GM13976 (cell line): ENCODE data around the gene COX10.

Experiments
- DNase-seq: peaks from one replicate; pipeline ENCODE4 v3.0.0; 2012; ENCODE audit warnings: low spot score
- in situ Hi-C: fragments of 300-500 bp; cut with MboI; formaldehyde crosslinking; loops from one replicate; pipeline ENCODE4 v1.12.0; 2022; ENCODE audit warnings: low sequenced_read_pairs, mixed read lengths, inconsistent platforms; ENCODE audit not compliant: unreplicated experiment
- TF ChIP-seq, protein P1 (sequence below): IDR thresholded peaks from 2 replicates; pipeline ENCODE4 v1.5.1; 2012; ENCODE audit warnings: borderline replicate concordance, mild to moderate bottlenecking; ENCODE audit not compliant: insufficient read depth; ENCODE audit errors: extremely low read depth, missing control alignments, control extremely low read depth

COX10 gene

DNA sequence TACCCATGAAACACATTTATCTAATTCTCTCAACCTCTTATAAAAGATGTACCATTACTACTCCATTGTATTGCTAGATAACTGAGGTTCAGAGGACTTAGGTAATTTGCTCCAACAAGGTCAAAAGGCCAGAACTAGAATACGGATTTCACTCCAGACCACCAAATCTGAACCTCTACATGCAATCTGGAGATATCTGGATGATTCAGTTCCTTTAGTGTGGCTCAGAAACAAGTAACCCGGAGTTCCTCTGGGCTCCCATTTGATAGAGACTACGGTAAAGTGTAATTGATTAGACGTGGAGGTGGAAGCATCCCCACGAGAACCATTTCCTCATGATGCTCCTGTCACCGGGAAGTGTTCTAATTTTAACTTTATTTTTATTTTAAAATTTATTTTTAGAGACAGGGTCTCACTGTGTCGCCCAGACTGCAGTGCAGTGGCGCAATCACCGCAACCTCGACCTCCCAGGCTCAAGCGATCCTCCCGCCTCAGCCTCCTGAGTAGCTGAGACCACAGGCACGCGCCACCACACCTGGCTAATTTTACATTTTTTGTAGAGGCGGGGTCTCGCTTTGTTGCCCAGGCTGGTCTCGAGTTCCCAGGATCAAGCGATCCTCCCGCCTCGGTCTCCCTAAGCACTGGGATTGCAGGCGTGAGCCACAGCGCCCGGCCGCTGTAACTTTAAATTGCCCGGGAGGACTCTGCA is 608 bp upstream of the COX10 start:
- DNase-seq: no peak
- in situ Hi-C loops: no loop called here
- TF ChIP-seq, protein P1, sequence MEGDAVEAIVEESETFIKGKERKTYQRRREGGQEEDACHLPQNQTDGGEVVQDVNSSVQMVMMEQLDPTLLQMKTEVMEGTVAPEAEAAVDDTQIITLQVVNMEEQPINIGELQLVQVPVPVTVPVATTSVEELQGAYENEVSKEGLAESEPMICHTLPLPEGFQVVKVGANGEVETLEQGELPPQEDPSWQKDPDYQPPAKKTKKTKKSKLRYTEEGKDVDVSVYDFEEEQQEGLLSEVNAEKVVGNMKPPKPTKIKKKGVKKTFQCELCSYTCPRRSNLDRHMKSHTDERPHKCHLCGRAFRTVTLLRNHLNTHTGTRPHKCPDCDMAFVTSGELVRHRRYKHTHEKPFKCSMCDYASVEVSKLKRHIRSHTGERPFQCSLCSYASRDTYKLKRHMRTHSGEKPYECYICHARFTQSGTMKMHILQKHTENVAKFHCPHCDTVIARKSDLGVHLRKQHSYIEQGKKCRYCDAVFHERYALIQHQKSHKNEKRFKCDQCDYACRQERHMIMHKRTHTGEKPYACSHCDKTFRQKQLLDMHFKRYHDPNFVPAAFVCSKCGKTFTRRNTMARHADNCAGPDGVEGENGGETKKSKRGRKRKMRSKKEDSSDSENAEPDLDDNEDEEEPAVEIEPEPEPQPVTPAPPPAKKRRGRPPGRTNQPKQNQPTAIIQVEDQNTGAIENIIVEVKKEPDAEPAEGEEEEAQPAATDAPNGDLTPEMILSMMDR: no peak

DNA sequence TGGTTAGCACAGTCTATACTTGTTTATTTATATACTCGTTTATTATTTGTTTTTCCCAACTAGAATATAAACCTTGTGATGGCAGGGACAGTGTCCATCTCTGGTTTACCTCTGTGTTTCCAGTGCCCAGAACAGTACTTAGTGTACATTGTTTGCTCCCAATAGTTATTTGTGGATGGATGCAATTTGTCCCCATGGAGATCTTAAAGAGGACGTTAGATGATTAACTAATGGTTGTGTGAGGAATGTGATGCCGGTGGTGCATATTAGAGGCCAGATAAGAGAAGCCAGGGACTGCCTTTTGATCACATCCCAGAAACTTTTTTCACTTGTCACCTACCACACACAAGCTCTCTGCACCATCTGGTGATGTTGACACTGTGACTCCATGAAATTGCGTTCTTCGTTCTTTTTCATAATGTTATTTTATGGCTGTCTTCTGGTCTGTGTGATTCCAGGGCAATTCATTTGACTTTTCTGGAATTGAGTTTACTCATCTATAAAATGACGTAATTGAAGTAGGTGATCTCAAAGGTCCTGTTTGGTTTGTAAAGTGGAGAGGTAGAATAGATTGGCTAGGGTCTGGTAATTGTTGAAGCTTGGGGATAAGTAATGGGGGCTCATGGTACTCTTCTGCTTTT is 1.2 kb downstream of the COX10 start:
- no peak for DNase-seq
- TF ChIP-seq, protein P1: no peak
- in situ Hi-C loops: no loop called here

DNA sequence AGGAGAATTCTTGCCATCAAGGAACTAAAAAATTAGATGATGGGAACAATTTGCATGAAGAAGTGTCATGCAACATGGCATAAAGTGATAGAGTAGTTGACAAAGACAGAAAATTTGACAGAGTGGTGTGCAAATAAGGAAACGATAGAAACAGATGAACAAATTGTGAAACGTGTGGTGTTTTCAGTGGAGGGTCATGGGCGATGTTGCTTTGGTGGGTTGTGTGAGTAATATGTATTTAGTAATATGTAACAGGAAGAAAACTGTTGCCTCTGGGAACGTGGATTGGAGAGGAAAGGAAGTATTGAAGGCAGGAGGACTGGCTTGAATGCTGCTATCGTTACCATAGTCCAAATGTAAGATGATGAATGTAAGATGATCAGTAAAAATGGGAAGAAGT is 3.6 kb downstream of the COX10 start:
- in situ Hi-C loops: no loop called here
- no peak for DNase-seq
- TF ChIP-seq, protein P1: no peak

DNA sequence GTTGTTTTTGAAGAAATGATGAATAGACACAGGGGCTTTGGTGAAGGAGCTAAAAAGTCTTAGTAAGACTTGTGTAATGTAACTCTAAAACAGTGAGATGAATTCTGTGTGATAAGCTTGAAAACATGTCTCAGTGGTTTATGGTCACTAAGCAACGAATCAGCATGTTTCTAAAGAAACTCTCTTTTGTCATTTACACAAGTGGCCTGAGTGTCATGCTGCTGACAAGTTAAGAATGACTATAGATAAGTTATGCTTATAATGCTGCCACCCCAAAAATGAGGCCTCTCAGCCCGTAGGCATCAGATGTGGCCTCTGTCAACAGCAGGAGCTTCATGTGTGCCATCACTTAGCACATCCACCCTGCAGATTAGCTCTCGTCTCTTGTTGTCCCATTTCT is 8.7 kb downstream of the COX10 start:
- in situ Hi-C loops: no loop called here
- TF ChIP-seq, protein P1: no peak
- DNase-seq: no peak

DNA sequence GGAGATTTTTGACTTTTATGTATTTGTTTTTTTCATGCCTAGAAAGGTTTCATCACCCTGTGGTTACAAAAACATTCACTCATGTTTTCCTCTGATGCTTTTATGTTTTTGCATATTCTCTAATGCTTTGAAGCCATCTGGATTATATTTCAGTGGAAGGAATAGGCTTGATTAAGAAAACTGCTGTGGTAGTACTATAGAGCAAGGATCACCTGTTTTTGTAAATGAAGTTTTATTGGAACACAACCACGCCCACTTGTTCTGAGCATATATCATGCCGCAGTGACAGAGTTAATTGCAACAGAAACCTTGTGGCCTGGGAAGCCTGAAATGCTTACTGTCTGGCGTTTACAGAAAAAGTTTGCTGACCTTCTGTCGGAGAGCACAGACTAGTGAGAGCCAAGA is 11.5 kb downstream of the COX10 start:
- no peak for DNase-seq
- TF ChIP-seq, protein P1: no peak
- in situ Hi-C loops: no loop called here

DNA sequence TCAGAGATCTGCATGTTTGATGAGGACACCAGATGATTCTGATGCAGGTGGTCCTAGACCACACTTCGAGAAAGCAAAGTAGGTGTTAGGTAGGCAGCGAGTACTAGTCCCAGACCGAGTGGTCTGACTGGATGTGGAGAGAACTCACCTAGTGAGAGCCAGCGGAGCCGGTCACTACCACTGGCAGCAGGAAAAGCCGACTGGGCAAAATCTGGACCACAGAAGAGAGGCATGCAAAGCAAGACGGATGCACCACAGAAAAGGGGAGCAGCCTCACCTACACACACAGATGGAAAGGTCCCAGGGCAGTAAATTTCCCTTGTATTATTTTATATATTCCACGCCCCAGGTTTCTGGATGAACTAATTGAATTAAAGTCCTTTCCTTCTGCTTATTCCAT is 13.5 kb downstream of the COX10 start:
- TF ChIP-seq, protein P1: no peak
- DNase-seq: no peak
- in situ Hi-C loops: no loop called here

DNA sequence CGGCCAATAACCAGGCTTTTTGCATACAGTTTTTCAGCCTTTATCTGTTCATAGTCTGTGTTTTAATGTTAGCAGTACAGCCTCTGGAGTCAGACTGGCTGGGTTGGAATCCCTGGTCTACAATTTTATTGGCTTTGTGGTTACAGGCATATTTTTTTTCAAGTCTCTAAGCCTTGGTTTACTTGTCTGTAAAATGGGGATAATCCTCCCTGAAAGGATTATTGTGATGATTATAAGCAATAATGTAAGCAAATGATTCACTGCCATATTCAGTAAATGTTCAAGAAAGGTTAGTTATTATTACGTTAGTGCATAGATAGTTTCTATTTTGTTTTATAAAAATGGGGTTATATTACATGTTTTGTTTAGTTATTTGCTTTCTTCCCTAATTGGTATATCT is 15.7 kb downstream of the COX10 start:
- no peak for DNase-seq
- in situ Hi-C loops: no loop called here
- TF ChIP-seq, protein P1: no peak
